H9 (cell line): ENCODE results near the gene TMC1. TPM values are rescaled to one million over a fixed set of nuclear protein-coding genes. Genes with fewer than 3 reads are reported as not detected.
"Not testable (repeated sequence)": the region's sequence is repeated elsewhere in the genome, so short reads cannot be mapped to it uniquely, and the experiment has no call there.

Source experiments
- DNase-seq: peaks from one replicate; pipeline ENCODE4 v3.0.0-alpha.2; 2017
- H2AFZ ChIP-seq: one replicate; pipeline ENCODE4 v1.6.1; 2013; ENCODE audit warnings: mild to moderate bottlenecking, low read length, control low read depth, moderate library complexity
- H2AK5ac ChIP-seq: 2 replicates; pipeline ENCODE4 v1.6.1; 2013; ENCODE audit warnings: low read length, control low read depth, mixed read lengths; ENCODE audit not compliant: insufficient read length
- H2BK120ac ChIP-seq: one replicate; pipeline ENCODE4 v1.6.1; 2013; ENCODE audit warnings: low read depth, mild to moderate bottlenecking, low read length, control low read depth, inconsistent platforms; ENCODE audit not compliant: poor library complexity, severe bottlenecking
- H2BK12ac ChIP-seq: 2 replicates; pipeline ENCODE4 v1.6.1; 2013; ENCODE audit warnings: low read length, control low read depth, mixed read lengths, low read depth; ENCODE audit not compliant: insufficient read length
- H2BK15ac ChIP-seq: 2 replicates; pipeline ENCODE4 v1.6.1; 2013; ENCODE audit warnings: low read depth, low read length, control low read depth
- H2BK20ac ChIP-seq: one replicate; pipeline ENCODE4 v1.6.1; 2013; ENCODE audit warnings: low read depth, mild to moderate bottlenecking, low read length, control low read depth, inconsistent platforms; ENCODE audit not compliant: poor library complexity, severe bottlenecking
- H2BK5ac ChIP-seq: 2 replicates; pipeline ENCODE4 v1.6.1; 2013; ENCODE audit warnings: low read length, control low read depth, mixed read lengths; ENCODE audit not compliant: insufficient read length
- H3K14ac ChIP-seq: 2 replicates; pipeline ENCODE4 v1.6.1; 2013; ENCODE audit warnings: low read length, control low read depth; ENCODE audit not compliant: insufficient read depth
- H3K18ac ChIP-seq: 2 replicates; pipeline ENCODE4 v1.6.1; 2013; ENCODE audit warnings: low read depth, mild to moderate bottlenecking, mixed read lengths, low read length, control low read depth; ENCODE audit not compliant: insufficient read length
- H3K23ac ChIP-seq: 2 replicates; pipeline ENCODE4 v1.6.1; 2013; ENCODE audit warnings: low read length, control low read depth, mixed read lengths, low read depth; ENCODE audit not compliant: insufficient read length
- H3K23me2 ChIP-seq: 2 replicates; pipeline ENCODE4 v1.6.1; 2013; ENCODE audit warnings: low read depth, mild to moderate bottlenecking, mixed read lengths, low read length, control low read depth; ENCODE audit not compliant: insufficient read length, poor library complexity, severe bottlenecking
- H3K27ac ChIP-seq: 2 replicates; pipeline ENCODE4 v1.5.1; 2013; ENCODE audit warnings: low read length, control low read depth, mixed read lengths, low read depth; ENCODE audit not compliant: insufficient read length
- H3K27me3 ChIP-seq: 2 replicates; pipeline ENCODE4 v1.6.1; 2013; ENCODE audit warnings: low read length, control low read depth, inconsistent platforms; ENCODE audit not compliant: insufficient read depth
- H3K4ac ChIP-seq: 2 replicates; pipeline ENCODE4 v1.6.1; 2013; ENCODE audit warnings: low read depth, mild to moderate bottlenecking, control low read depth, inconsistent platforms, low read length, moderate library complexity
- H3K4me1 ChIP-seq: 2 replicates; pipeline ENCODE4 v1.6.1; 2013; ENCODE audit warnings: low read length, control low read depth, inconsistent platforms; ENCODE audit not compliant: insufficient read depth
- H3K4me2 ChIP-seq: 2 replicates; pipeline ENCODE4 v1.6.1; 2013; ENCODE audit warnings: low read length, control low read depth, mixed read lengths; ENCODE audit not compliant: insufficient read length, insufficient read depth
- H3K56ac ChIP-seq: 2 replicates; pipeline ENCODE4 v1.6.1; 2013; ENCODE audit warnings: low read depth, mild to moderate bottlenecking, mixed read lengths, low read length, control low read depth; ENCODE audit not compliant: insufficient read length
- H3K79me1 ChIP-seq: 2 replicates; pipeline ENCODE4 v1.6.1; 2013; ENCODE audit warnings: low read depth, mild to moderate bottlenecking, moderate library complexity, low read length, control low read depth, inconsistent platforms; ENCODE audit not compliant: insufficient read depth, poor library complexity, severe bottlenecking
- H3K79me2 ChIP-seq: 2 replicates; pipeline ENCODE4 v1.6.1; 2013; ENCODE audit warnings: low read length, control low read depth, inconsistent platforms; ENCODE audit not compliant: insufficient read depth
- H3K9ac ChIP-seq: 2 replicates; pipeline ENCODE4 v1.6.1; 2013; ENCODE audit warnings: low read length, control low read depth, mixed read lengths; ENCODE audit not compliant: insufficient read length; ENCODE audit errors: extremely low read depth
- H3K9me3 ChIP-seq: one replicate; pipeline ENCODE4 v1.6.1; 2013; ENCODE audit warnings: low read depth, low read length, inconsistent platforms; ENCODE audit not compliant: control insufficient read depth
- H3T11ph ChIP-seq: one replicate; pipeline ENCODE4 v1.6.1; 2013; ENCODE audit warnings: mild to moderate bottlenecking, low read length, control low read depth, inconsistent platforms
- H4K20me1 ChIP-seq: one replicate; pipeline ENCODE4 v1.6.1; 2013; ENCODE audit not compliant: control insufficient read depth, insufficient read length, insufficient read depth
- H4K5ac ChIP-seq: 2 replicates; pipeline ENCODE4 v1.6.1; 2013; ENCODE audit warnings: low read depth, mild to moderate bottlenecking, mixed read lengths, low read length, control low read depth; ENCODE audit not compliant: insufficient read length
- H4K8ac ChIP-seq: replicated peaks from 2 replicates; pipeline ENCODE4 v1.6.1; 2013; ENCODE audit warnings: low read length, control low read depth, mixed read lengths, low read depth; ENCODE audit not compliant: insufficient read length
- H4K91ac ChIP-seq: 2 replicates; pipeline ENCODE4 v1.6.1; 2013; ENCODE audit warnings: low read depth, mild to moderate bottlenecking, moderate library complexity, mixed read lengths, low read length, control low read depth; ENCODE audit not compliant: insufficient read length
- H3K27ac Mint-ChIP-seq, 3 experiments: 2 replicates in 2 of 3; 3 replicates in 1 of 3; pipeline ENCODE4 v1.8.0; 2020 to 2021; ENCODE audit warnings: mixed read lengths in 3 of 3, mild to moderate bottlenecking in 1 of 3, moderate library complexity in 1 of 3
- H3K27me3 Mint-ChIP-seq: 2 replicates; pipeline ENCODE4 v1.8.0; 2021; ENCODE audit warnings: low read depth, mild to moderate bottlenecking, moderate library complexity, mixed read lengths
- H3K36me3 Mint-ChIP-seq, 3 experiments: 2 replicates in 2 of 3; 3 replicates in 1 of 3; pipeline ENCODE4 v1.8.0; 2020 to 2021; ENCODE audit warnings: low read depth in 3 of 3, mixed read lengths in 3 of 3; ENCODE audit not compliant: insufficient read depth in 1 of 3
- H3K4me1 Mint-ChIP-seq, 2 experiments: 2 replicates each; pipeline ENCODE4 v1.8.0; 2020; ENCODE audit warnings: mixed read lengths in 2 of 2
- H3K4me3 Mint-ChIP-seq, 2 experiments: 2 replicates in 1 of 2; 3 replicates in 1 of 2; pipeline ENCODE4 v1.8.0; 2020 to 2021; ENCODE audit warnings: mild to moderate bottlenecking in 2 of 2, mixed read lengths in 2 of 2, moderate library complexity in 1 of 2
- H3K9me3 Mint-ChIP-seq, 2 experiments: 2 replicates in 1 of 2; 3 replicates in 1 of 2; pipeline ENCODE4 v1.8.0; 2020; ENCODE audit warnings: mild to moderate bottlenecking in 2 of 2, mixed read lengths in 2 of 2, moderate library complexity in 1 of 2
- CTCF ChIP-seq: fragments of 200-600 bp; sonication (generic); conservative IDR thresholded peaks from 3 replicates; pipeline ENCODE4 v1.8.0; 2021; ENCODE audit warnings: antibody characterized with exemption, mild to moderate bottlenecking
- WGBS: extraction: QIAGEN DNeasy Blood & Tissue Kit; methylation state at CpG from one replicate; pipeline ENCODE4 v1.1.7; 2013; ENCODE audit warnings: missing lambda C conversion rate, low lambda C conversion rate, mixed read lengths; ENCODE audit not compliant: insufficient read length; ENCODE audit errors: extremely low coverage; 5-methylcytosine and 5-hydroxymethylcytosine counted together
- total RNA-seq: library from RNA; stranded (reverse); gene quantifications from 2 replicates; pipeline ENCODE4 v1.2.1, GENCODE V29; 2021

Gene TMC1
- total RNA-seq, 1 experiment from 2014 or later: 2.4 TPM

DNA sequence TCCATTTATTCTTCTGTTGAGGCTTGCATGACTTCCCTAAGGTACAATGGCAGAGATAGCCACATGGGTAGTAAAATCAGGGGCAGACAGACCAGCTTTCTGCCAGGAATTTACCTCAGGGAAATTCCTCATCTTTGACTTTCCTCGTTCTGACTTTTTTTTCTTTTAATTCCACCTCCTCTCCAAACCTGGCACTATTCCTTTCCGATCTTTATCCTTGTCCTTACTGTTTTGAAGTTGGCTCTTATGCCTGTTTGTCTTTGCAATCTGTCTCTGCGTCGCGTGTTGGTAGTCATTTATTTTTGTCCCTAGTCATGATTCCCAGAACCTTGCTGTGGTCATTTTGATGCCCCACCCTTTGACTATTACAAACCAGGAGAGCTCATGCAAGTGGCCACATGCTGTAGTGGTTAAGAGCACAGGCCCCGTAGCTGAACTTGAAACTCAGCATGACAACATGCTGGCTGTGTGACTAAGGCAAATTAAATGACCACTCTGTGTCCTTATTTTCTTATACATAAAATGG is 19.0 kb downstream of the TMC1 start:
- DNase-seq: no peak
- Mint-ChIP-seq H3K4me3 (no peak overlapping the region), H3K9me3 (peaks cover 15 to 21% of the 10 kb centered on the region in 2 experiments), H3K27me3 (peaks cover 2% of the 10 kb centered on the region; the same call in 1 of the 2 replicates), H3K27ac (peak overlapping the region in 1 of 3 experiments; percentile 7; a peak in 2 of 7 replicates), H3K4me1 (peaks cover 12 to 17% of the 10 kb centered on the region in 2 experiments), H3K36me3 (peaks cover 4 to 15% (median 13%) of the 10 kb centered on the region in 3 experiments)
- Histone ChIP-seq H3K4ac (no peak overlapping the region), H4K20me1 (no peaks in the 10 kb centered on the region), H2AFZ (no peak overlapping the region), H3K23me2 (no peaks in the 10 kb centered on the region), H2BK15ac (no peak overlapping the region), H3K4me2 (no peak overlapping the region), H3K27me3 (no peaks in the 10 kb centered on the region), H3K27ac (no peak overlapping the region), H3K14ac (no peak overlapping the region), H3K9me3 (no peaks in the 10 kb centered on the region), H3K4me1 (peaks cover 2% of the 10 kb centered on the region; the same call in 1 of the 2 replicates), H3K79me1 (no peaks in the 10 kb centered on the region), H4K91ac (no peak overlapping the region), H3K18ac (no peak overlapping the region), H3K9ac (no peak overlapping the region), H3K56ac (no peak overlapping the region), H3T11ph (no peak overlapping the region), H2BK12ac (no peak overlapping the region), H2AK5ac (no peak overlapping the region), H2BK20ac (no peak overlapping the region), H2BK120ac (no peak overlapping the region), H4K5ac (no peak overlapping the region), H3K23ac (no peak overlapping the region), H2BK5ac (no peak overlapping the region), H4K8ac (no peak overlapping the region), H3K79me2 (no peaks in the 10 kb centered on the region)
- no peak for TF ChIP-seq CTCF
- no CpG with 5 or more reads among the region's 6 CpGs for WGBS

GRCh38 chr9:72542537-72542833 is 21.1 kb downstream of the TMC1 start:
- not testable (repeated sequence) for H4K5ac ChIP-seq, H3K36me3 Mint-ChIP-seq, H2AK5ac ChIP-seq, H3K14ac ChIP-seq, H3K4ac ChIP-seq, H3K27me3 ChIP-seq, DNase-seq, H4K8ac ChIP-seq, H2AFZ ChIP-seq, H3K4me3 Mint-ChIP-seq, H2BK20ac ChIP-seq, H3K27me3 Mint-ChIP-seq, H3K4me1 ChIP-seq, H4K20me1 ChIP-seq, H3K9me3 ChIP-seq, H3K56ac ChIP-seq, H3K27ac Mint-ChIP-seq, H2BK15ac ChIP-seq, H3K79me1 ChIP-seq, H3K9ac ChIP-seq, H3K79me2 ChIP-seq, H2BK12ac ChIP-seq, H2BK120ac ChIP-seq, H3T11ph ChIP-seq, H4K91ac ChIP-seq, H3K27ac ChIP-seq, H3K23me2 ChIP-seq, H2BK5ac ChIP-seq, H3K4me2 ChIP-seq, H3K18ac ChIP-seq, H3K23ac ChIP-seq
- WGBS: no CpG with 5 or more reads among the region's 5 CpGs
- Mint-ChIP-seq H3K9me3 (peaks cover 5 to 12% of the 10 kb centered on the region in 2 experiments), H3K4me1 (peaks cover 12 to 17% of the 10 kb centered on the region in 2 experiments)
